GM04504 (cell line): ENCODE results near the gene P3H1.
"Not testable (repeated sequence)": the region's sequence is repeated elsewhere in the genome, so short reads cannot be mapped to it uniquely, and the experiment has no call there.

Experiments used
- DNase-seq: peaks from one replicate; pipeline ENCODE4 v3.0.0-alpha.2; 2012; ENCODE audit warnings: low read depth

P3H1 gene

GRCh38 chr1:42773420-42773819, 6.6 kb upstream of the P3H1 start:
- no peak for DNase-seq

- no peak for DNase-seq
These were observed 3.0 kb upstream of the P3H1 start for GRCh38 chr1:42769811-42770210.

- no peak for DNase-seq
These were observed 1.3 kb upstream of the P3H1 start for GRCh38 chr1:42768172-42768571.

- DNase-seq: no peak
These were observed 727 bp upstream of the P3H1 start for GRCh38 chr1:42767510-42768000.

GRCh38 chr1:42765832-42766740, 742 bp downstream of the P3H1 start:
- DNase-seq: no peak

GRCh38 chr1:42765269-42765668, 1.6 kb downstream of the P3H1 start:
- no peak for DNase-seq

GRCh38 chr1:42762269-42762668, 4.6 kb downstream of the P3H1 start:
- no peak for DNase-seq

- no peak for DNase-seq
These were observed 5.3 kb downstream of the P3H1 start for GRCh38 chr1:42761567-42761966.

- no peak for DNase-seq
These were observed 7.7 kb downstream of the P3H1 start for GRCh38 chr1:42759114-42759513.

GRCh38 chr1:42758641-42759040, 8.2 kb downstream of the P3H1 start:
- no peak for DNase-seq

GRCh38 chr1:42757892-42758275, 8.9 kb downstream of the P3H1 start:
- DNase-seq: no peak

- no peak for DNase-seq
These were observed 9.6 kb downstream of the P3H1 start for GRCh38 chr1:42756956-42757891.

- DNase-seq: no peak
These were observed 13.8 kb downstream of the P3H1 start for GRCh38 chr1:42753070-42753469.

GRCh38 chr1:42752284-42752683, 14.5 kb downstream of the P3H1 start:
- no peak for DNase-seq

GRCh38 chr1:42751511-42752070, 15.2 kb downstream of the P3H1 start:
- DNase-seq: not testable (repeated sequence)

GRCh38 chr1:42750041-42750440, 16.8 kb downstream of the P3H1 start:
- no peak for DNase-seq

- DNase-seq: no peak
These were observed 18.1 kb downstream of the P3H1 start for GRCh38 chr1:42748461-42749410.

- DNase-seq: no peak
These were observed 18.8 kb downstream of the P3H1 start for GRCh38 chr1:42748021-42748420.

GRCh38 chr1:42747125-42747524, 19.7 kb downstream of the P3H1 start:
- DNase-seq: no peak

- no peak for DNase-seq
These were observed 20.3 kb downstream of the P3H1 start for GRCh38 chr1:42746436-42747105.

- DNase-seq: no peak
These were observed 21.0 kb downstream of the P3H1 start for GRCh38 chr1:42745851-42746250.
